ENCODE measurements around the gene PEX11B.

Gene PEX11B

DNA sequence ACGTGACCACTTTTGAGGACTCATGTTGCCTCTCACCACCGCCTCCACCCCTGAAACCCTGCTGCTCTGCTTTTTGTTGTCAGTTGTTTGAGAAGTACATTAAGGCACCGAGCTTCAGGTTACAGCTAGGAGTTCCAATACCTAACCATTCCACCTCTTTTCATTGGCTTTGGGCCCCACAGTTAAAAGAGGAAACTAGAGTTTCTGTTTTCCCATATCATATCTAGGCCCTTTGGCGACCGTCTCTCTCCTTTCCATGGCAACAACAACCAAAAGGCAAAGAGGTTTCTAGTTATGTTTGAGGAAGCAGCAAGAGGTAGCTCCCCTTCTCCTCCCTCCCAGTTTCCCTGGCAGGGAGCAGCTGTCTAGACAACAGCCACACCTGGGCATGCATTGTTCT, 38.7 kb downstream of the PEX11B start:
- in situ Hi-C loops (cut with MboI; ENCODE audit: low sequenced_read_pairs): no loop called here

DNA sequence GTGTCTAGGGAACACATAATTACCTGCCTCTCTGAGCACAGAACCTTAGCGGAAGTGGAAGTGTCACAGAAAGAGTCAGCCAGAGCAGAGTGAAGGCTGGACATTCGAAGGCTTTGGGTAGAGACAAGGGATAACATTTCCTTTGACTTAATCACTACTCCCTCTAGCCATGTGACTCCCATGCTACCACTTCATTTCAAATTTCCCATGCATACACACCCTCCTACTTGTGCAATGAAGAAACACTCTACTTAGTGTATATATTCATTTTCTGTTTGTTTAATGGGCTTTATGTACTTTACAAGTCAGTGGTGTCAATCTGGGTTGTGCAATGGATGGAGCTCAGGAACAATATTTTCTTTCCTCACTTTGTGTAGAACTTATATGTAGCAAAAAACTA, 39.8 kb downstream of the PEX11B start:
- in situ Hi-C loops (cut with MboI; ENCODE audit: low sequenced_read_pairs): no loop called here

DNA sequence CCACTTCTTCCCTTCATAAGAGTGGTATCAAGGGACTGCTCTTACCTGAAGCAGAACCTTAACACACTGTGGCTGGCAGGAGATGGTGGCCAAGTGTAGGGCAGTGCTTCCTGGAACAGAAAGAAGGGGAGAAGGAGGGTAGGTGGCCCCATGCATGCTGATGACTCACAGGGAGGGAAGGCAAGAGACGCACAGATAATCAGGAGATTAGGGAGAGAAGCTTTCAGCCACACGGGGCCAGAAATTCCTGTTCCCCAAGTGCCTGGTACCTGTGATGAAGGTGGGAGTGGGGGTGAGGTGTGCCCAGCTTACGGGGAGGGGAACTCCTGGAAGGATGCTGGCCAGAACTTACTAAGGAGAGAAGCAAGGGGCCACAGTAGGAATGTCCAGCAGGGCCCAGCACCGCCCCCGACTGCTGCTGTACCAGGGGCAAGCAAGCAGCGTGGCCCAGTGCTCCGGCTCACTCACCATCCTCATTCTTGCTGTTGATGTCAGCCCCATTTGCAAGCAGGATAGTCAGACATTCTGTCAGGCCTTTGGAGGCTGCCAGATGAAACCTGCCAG, 40.5 kb downstream of the PEX11B start:
- in situ Hi-C loops (cut with MboI; ENCODE audit: low sequenced_read_pairs): no loop called here

DNA sequence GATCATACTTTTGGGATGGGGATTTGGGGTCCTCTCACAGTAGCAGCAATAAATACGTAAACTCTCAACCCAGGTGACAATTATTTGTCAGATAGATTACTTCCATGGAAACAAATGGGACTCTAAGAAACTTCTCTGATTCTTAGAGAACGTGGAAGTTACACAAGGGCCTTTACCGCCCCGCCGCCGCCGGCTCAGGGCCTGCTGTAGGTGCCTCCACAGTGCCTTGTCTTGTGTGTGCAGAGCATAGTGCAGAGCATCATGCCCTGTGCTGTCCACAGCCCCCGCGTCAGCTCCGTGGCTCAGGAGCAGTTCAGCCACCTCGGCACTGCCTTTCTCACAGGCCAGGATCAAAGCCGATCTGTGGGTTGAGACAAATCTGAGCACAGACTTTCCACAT, 43.9 kb downstream of the PEX11B start:
- in situ Hi-C loops (cut with MboI; ENCODE audit: low sequenced_read_pairs): no loop called here

DNA sequence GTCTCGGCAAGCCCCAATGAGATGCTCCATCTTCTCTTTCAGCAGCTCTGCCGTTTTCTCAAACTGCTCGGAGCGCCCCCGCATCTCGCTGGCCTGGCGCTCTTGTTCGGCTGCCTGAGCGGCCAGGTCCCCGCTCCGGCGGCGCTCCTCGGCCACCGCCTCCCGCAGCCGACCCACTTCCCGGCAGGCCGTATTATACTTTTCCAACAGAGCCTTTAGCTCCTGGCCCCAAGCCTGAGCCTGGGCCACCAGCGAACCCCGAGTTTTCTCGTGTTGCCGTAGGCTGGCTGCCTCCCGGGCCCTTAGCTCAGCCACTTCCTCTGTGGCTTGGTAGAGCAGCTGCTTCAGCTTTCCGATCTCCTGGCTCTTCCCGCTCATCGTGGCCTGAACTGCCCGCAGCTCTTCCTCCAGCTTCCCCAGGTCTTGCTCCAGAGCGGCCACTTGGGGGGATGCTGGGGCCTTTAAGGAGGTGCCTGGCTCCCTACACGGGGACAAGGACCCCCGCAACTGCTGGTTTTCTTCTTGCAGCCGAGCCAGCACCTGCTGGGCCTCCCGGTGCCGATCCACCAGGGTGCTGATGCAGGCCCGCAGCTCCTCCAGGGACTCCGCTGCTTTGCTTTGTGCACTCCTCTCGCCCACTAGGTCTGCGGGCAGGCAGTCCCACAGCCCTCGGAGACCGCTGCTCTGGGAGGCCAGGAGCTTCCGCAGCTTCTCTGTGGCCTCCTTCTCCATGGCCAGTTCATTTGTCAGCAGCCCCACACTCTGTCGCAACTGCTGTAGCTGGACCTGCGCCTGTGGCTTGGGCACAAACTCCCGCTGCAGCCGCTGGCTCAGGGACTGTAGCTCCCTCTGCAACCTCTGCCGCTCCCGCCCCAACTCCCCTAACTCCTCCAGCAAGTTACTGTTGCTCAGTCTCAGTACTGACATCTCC, 46.3 kb downstream of the PEX11B start:
- in situ Hi-C loops (cut with MboI; ENCODE audit: low sequenced_read_pairs): no loop called here

DNA sequence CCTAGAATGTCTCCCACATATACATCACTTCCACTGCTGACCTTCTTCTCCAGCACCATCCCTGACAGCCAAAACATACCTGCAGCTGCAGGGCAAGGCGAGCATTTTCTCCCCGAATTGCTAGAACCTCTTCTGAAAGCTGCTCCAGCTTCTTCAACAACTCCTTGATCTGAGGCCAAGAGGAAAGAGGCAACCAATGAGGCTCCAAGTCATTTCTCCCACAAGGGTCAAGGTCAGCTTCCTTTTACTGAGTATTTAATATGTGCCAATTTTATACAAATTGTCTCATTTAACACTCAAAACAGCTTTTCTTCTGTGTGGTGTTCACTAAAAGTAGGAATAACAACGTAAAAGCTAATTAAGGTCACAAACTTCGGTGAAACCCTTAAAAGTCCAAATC, 50.3 kb downstream of the PEX11B start:
- in situ Hi-C loops (cut with MboI; ENCODE audit: low sequenced_read_pairs): no loop called here

DNA sequence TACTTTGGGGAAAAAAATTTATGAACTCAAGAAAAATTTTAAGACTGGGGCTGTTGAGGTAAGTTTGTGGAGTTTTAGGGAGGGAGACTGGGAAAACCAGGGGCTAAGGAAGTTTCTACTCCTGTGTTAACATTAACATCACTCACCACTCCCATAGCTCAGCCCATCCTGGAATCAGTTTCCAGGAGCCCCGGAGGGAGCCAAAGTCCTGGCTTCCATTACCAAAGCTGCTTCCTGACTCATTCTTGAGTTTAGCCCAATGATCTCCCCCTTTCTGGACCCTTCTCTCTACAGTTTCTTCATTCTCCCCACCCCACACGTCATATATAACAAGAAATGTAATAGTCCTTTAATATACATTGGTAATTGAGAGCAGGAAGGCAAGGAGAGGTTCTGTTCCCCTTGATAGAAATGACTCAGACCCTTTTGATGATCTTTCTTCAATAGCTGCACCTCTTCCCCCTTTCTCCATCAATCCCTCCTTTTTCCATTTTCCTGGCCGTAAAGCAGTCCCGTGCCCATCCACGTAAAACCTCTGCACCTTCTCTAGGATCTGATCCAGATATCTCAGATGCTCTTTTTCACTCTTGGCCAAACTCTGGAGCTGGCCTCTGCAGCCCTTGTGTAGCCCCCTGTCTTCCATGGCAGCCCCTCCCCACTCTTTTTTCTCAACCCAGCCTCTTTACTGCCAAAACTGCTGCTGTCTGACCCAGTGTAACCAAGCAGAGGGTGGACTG, 55.1 kb downstream of the PEX11B start:
- in situ Hi-C loops (cut with MboI; ENCODE audit: low sequenced_read_pairs): no loop called here

Data from HL-60/S4 treated with retinoic acid at 250 ng/mL for 4 days and 3 days (cell line).